HEK293 (cell line): ENCODE measurements around the gene NOL4.

ENCODE experiments used
- ATF2 ChIP-seq: fragments of 450-650 bp; formaldehyde crosslinking; IDR thresholded peaks from 2 replicates; pipeline ENCODE4 v1.5.1; 2016; ENCODE audit warnings: missing biosample characterization, missing genetic modification characterization, low read depth
- EGR2 ChIP-seq: fragments of 450-650 bp; formaldehyde crosslinking; IDR thresholded peaks from 2 replicates; pipeline ENCODE4 v1.5.1; 2016; ENCODE audit warnings: low read depth, missing biosample characterization, missing genetic modification characterization
- GLIS2 ChIP-seq: fragments of 450-650 bp; formaldehyde crosslinking; IDR thresholded peaks from 2 replicates; pipeline ENCODE4 v1.5.1; 2016; ENCODE audit warnings: missing biosample characterization, missing genetic modification characterization
- MZF1 ChIP-seq: fragments of 450-650 bp; formaldehyde crosslinking; IDR thresholded peaks from 2 replicates; pipeline ENCODE4 v1.5.1; 2017; ENCODE audit warnings: missing biosample characterization, missing genetic modification characterization, borderline replicate concordance
- OVOL3 ChIP-seq: fragments of 450-650 bp; formaldehyde crosslinking; IDR thresholded peaks from 2 replicates; pipeline ENCODE4 v1.5.1; 2016; ENCODE audit warnings: missing biosample characterization, missing genetic modification characterization
- PRDM10 ChIP-seq: fragments of 450-650 bp; formaldehyde crosslinking; IDR thresholded peaks from 2 replicates; pipeline ENCODE4 v1.5.1; 2016; ENCODE audit warnings: missing biosample characterization, missing genetic modification characterization
- SP2 ChIP-seq: fragments of 450-650 bp; formaldehyde crosslinking; IDR thresholded peaks from 2 replicates; pipeline ENCODE4 v1.5.1; 2016; ENCODE audit warnings: missing biosample characterization, missing genetic modification characterization
- TRIM28 ChIP-seq: IDR thresholded peaks from 2 replicates; pipeline ENCODE4 v1.6.1; 2011; ENCODE audit warnings: low read length, control low read depth, borderline replicate concordance
- WT1 ChIP-seq: fragments of 450-650 bp; formaldehyde crosslinking; IDR thresholded peaks from 2 replicates; pipeline ENCODE4 v1.5.1; 2016; ENCODE audit warnings: missing biosample characterization, missing genetic modification characterization
- ZBTB44 ChIP-seq: fragments of 450-650 bp; IDR thresholded peaks from 2 replicates; pipeline ENCODE4 v1.5.1; 2018; ENCODE audit warnings: missing biosample characterization, mild to moderate bottlenecking, missing genetic modification characterization
- ZFHX2 ChIP-seq: fragments of 450-650 bp; formaldehyde crosslinking; conservative IDR thresholded peaks from 2 replicates; pipeline ENCODE4 v1.5.1; 2016; ENCODE audit warnings: missing biosample characterization, missing genetic modification characterization
- ZIC2 ChIP-seq: fragments of 450-650 bp; formaldehyde crosslinking; IDR thresholded peaks from 2 replicates; pipeline ENCODE4 v1.5.1; 2016; ENCODE audit warnings: missing biosample characterization, missing genetic modification characterization
- ZNF19 ChIP-seq: fragments of 450-650 bp; formaldehyde crosslinking; IDR thresholded peaks from 2 replicates; pipeline ENCODE4; 2016; ENCODE audit warnings: missing biosample characterization, missing genetic modification characterization, low read depth
- ZNF292 ChIP-seq: fragments of 450-650 bp; formaldehyde crosslinking; IDR thresholded peaks from 2 replicates; pipeline ENCODE4 v1.5.1; 2016; ENCODE audit warnings: low read depth, missing biosample characterization, missing genetic modification characterization, borderline replicate concordance
- ZNF311 ChIP-seq: fragments of 450-650 bp; formaldehyde crosslinking; IDR thresholded peaks from 2 replicates; pipeline ENCODE4 v1.5.1; 2017; ENCODE audit warnings: missing biosample characterization, missing genetic modification characterization, borderline replicate concordance
- ZNF350 ChIP-seq: fragments of 450-650 bp; formaldehyde crosslinking; IDR thresholded peaks from 2 replicates; pipeline ENCODE4 v1.5.0; 2017; ENCODE audit warnings: missing biosample characterization, mild to moderate bottlenecking, missing genetic modification characterization
- ZNF37A ChIP-seq: fragments of 450-650 bp; IDR thresholded peaks from 2 replicates; pipeline ENCODE4 v1.5.1; 2018; ENCODE audit warnings: missing biosample characterization, missing genetic modification characterization
- ZNF398 ChIP-seq: fragments of 450-650 bp; formaldehyde crosslinking; IDR thresholded peaks from 2 replicates; pipeline ENCODE4 v1.5.1; 2017; ENCODE audit warnings: missing biosample characterization, missing genetic modification characterization
- ZNF549 ChIP-seq: fragments of 450-650 bp; IDR thresholded peaks from 2 replicates; pipeline ENCODE4 v1.5.1; 2018; ENCODE audit warnings: missing biosample characterization, missing genetic modification characterization, mild to moderate bottlenecking, inconsistent platforms, moderate library complexity
- ZNF571 ChIP-seq: fragments of 450-650 bp; formaldehyde crosslinking; IDR thresholded peaks from 2 replicates; pipeline ENCODE4 v1.5.0; 2017; ENCODE audit warnings: missing biosample characterization, missing genetic modification characterization
- ZNF580 ChIP-seq: fragments of 450-650 bp; formaldehyde crosslinking; IDR thresholded peaks from 2 replicates; pipeline ENCODE4 v1.5.1; 2016; ENCODE audit warnings: missing biosample characterization, missing genetic modification characterization
- ZNF600 ChIP-seq: fragments of 450-650 bp; formaldehyde crosslinking; IDR thresholded peaks from 2 replicates; pipeline ENCODE4 v1.5.1; 2016; ENCODE audit warnings: missing biosample characterization, missing genetic modification characterization
- ZNF692 ChIP-seq: fragments of 450-650 bp; formaldehyde crosslinking; IDR thresholded peaks from 2 replicates; pipeline ENCODE4 v1.5.1; 2016; ENCODE audit warnings: missing biosample characterization, missing genetic modification characterization
- ZNF76 ChIP-seq: fragments of 450-650 bp; formaldehyde crosslinking; IDR thresholded peaks from 2 replicates; pipeline ENCODE4; 2016; ENCODE audit warnings: low read depth, missing biosample characterization, missing genetic modification characterization, borderline replicate concordance
- ZNF777 ChIP-seq: fragments of 450-650 bp; formaldehyde crosslinking; IDR thresholded peaks from 2 replicates; pipeline ENCODE4 v1.5.1; 2017; ENCODE audit warnings: missing biosample characterization, missing genetic modification characterization, borderline replicate concordance
- ZNF791 ChIP-seq: fragments of 450-650 bp; formaldehyde crosslinking; IDR thresholded peaks from 2 replicates; pipeline ENCODE4 v1.5.1; 2016; ENCODE audit warnings: missing biosample characterization, missing genetic modification characterization
- ZNF843 ChIP-seq: fragments of 450-650 bp; formaldehyde crosslinking; IDR thresholded peaks from 2 replicates; pipeline ENCODE4 v1.5.1; 2016; ENCODE audit warnings: missing biosample characterization, missing genetic modification characterization

NOL4 gene

GRCh38 chr18:34222307-34223163 lies 2.2 kb downstream of the NOL4 start (continued):
- TF ChIP-seq ZNF311, result no peak
- no peak for TF ChIP-seq ZNF777 (tag by site-specific recombination)
- TF ChIP-seq OVOL3, result no peak
- peak; percentile 64 for TF ChIP-seq SP2 (tag by site-specific recombination)
- no peak; the same call in none of the 2 replicates for TF ChIP-seq ZNF76 (tag by site-specific recombination)
- peak; percentile 28; the same call in 1 of the 2 replicates for TF ChIP-seq ZNF600 (tag by site-specific recombination)
- no peak for TF ChIP-seq ZBTB44
- TF ChIP-seq TRIM28, result peak; percentile 60; the same call in 1 of the 2 replicates
- TF ChIP-seq ATF2, result no peak
- peak; percentile 58 for TF ChIP-seq PRDM10 (tag by site-specific recombination)
- peak; percentile 63; the same call in 1 of the 2 replicates for TF ChIP-seq GLIS2 (tag by site-specific recombination)
- no peak for TF ChIP-seq ZNF292
- peak; percentile 35; the same call in 1 of the 2 replicates for TF ChIP-seq ZIC2 (tag by site-specific recombination)
- TF ChIP-seq ZNF37A, result no peak
- no peak; the same call in 1 of the 2 replicates for TF ChIP-seq ZNF692 (tag by site-specific recombination)
- TF ChIP-seq ZNF549 (tag by site-specific recombination), result no peak
- no peak for TF ChIP-seq MZF1
- TF ChIP-seq ZNF19, result no peak
- TF ChIP-seq ZNF398 (tag by site-specific recombination), result peak; percentile 96
- TF ChIP-seq ZFHX2 (tag by site-specific recombination), result peak; percentile 15; the same call in 1 of the 2 replicates
- no peak for TF ChIP-seq ZNF571
- TF ChIP-seq ZNF350 (tag by site-specific recombination), result no peak
- no peak for TF ChIP-seq ZNF791
- 0 out of 2 replicates have a peak, but pooled peaks have one; percentile 23 for TF ChIP-seq WT1 (tag by site-specific recombination)
- no peak; the same call in 1 of the 2 replicates for TF ChIP-seq ZNF580 (tag by site-specific recombination)
- TF ChIP-seq ZNF843 (tag by site-specific recombination), result no peak
- TF ChIP-seq EGR2 (tag by site-specific recombination), result no peak
